K562 (cell line): Measurements from ENCODE around the gene ULBP2. TPM values are rescaled to one million over a fixed set of nuclear protein-coding genes. Genes with fewer than 3 reads are reported as not detected.

Experiments used
- CBFB ChIP-seq: sonication (generic); formaldehyde crosslinking; IDR thresholded peaks from 2 replicates; pipeline ENCODE4 v1.4.0; 2020; ENCODE audit warnings: mild to moderate bottlenecking, missing genetic modification reagents
- FOXM1 ChIP-seq, 2 experiments: fragments of 450-650 bp in 1 of 2; sonication (generic) in 1 of 2; formaldehyde crosslinking in 1 of 2; IDR thresholded peaks; 2 replicates each; pipeline versions ENCODE4 v1.6.1 to v1.9.0; 2017 to 2022; ENCODE audit warnings: low read depth in 2 of 2, mild to moderate bottlenecking in 2 of 2, missing genetic modification reagents in 1 of 2, moderate library complexity in 1 of 2
- HNRNPUL1 ChIP-seq: fragments of 200-400 bp; formaldehyde crosslinking; IDR thresholded peaks from 2 replicates; pipeline ENCODE4 v1.6.1; 2017; ENCODE audit warnings: low read length
- NR2C1 ChIP-seq, 2 experiments: fragments of 450-650 bp; IDR thresholded peaks; 2 replicates each; pipeline ENCODE4 v1.6.1; 2017; ENCODE audit warnings: mild to moderate bottlenecking in 2 of 2, antibody characterized with exemption in 1 of 2, inconsistent platforms in 1 of 2, missing compliant biosample characterization in 1 of 2, missing genetic modification characterization in 1 of 2
- SMAD1 ChIP-seq: fragments of 150-350 bp; IDR thresholded peaks from 2 replicates; pipeline ENCODE4 v1.6.1; 2014; ENCODE audit warnings: low read length, low read depth; ENCODE audit not compliant: partially characterized antibody
- SP2 ChIP-seq: IDR thresholded peaks from 2 replicates; pipeline ENCODE4 v1.6.1; 2011; ENCODE audit warnings: mild to moderate bottlenecking, low read depth, low read length, moderate library complexity; ENCODE audit not compliant: poor library complexity, severe bottlenecking; ENCODE audit errors: extremely low read depth
- TAF9B ChIP-seq: fragments of 450-650 bp; IDR thresholded peaks from 2 replicates; pipeline ENCODE4 v1.6.1; 2018; ENCODE audit warnings: mild to moderate bottlenecking; ENCODE audit not compliant: partially characterized antibody
- TFAM ChIP-seq: fragments of 250-450 bp; sonication (Bioruptor Pico); conservative IDR thresholded peaks from 2 replicates; pipeline ENCODE4 v1.5.0; 2021; ENCODE audit warnings: mild to moderate bottlenecking, moderate library complexity
- ZNF232 ChIP-seq: sonication (generic); formaldehyde crosslinking; IDR thresholded peaks from 2 replicates; pipeline ENCODE4 v1.8.0; 2022; ENCODE audit warnings: mild to moderate bottlenecking, missing genetic modification reagents
- ZNF444 ChIP-seq: fragments of 250-450 bp; sonication (Bioruptor Pico); IDR thresholded peaks from 2 replicates; pipeline ENCODE4 v1.4.0; 2020; ENCODE audit warnings: mild to moderate bottlenecking, moderate library complexity
- ZNF707 ChIP-seq: fragments of 250-450 bp; sonication (Bioruptor Pico); conservative IDR thresholded peaks from 2 replicates; pipeline ENCODE4 v1.8.0; 2022; ENCODE audit warnings: inconsistent platforms, mild to moderate bottlenecking, moderate library complexity
- polyA plus RNA-seq, 8 experiments: library from polyadenylated mRNA; depleted of rRNA in 4 of 8; stranded (reverse) in 5 of 8; unstranded in 3 of 8; fragments of >200 nt; fragmentation: Nextera tagmentation in 2 of 8; fragmentation: Illumina TruSeq in 1 of 8; extraction: Ambion mirVana in 2 of 8; extraction: Trizol in 1 of 8; gene quantifications; 2 replicates each; pipeline versions ENCODE4 v1.2.1 to v1.2.3, GENCODE V29; 2011 to 2014; ENCODE audit warnings: inconsistent platforms in 1 of 8, missing spikeins in 1 of 8
- total RNA-seq, 7 experiments: library from RNA; depleted of rRNA in 6 of 7; stranded (reverse); fragments of >200 nt in 6 of 7; fragmentation: Illumina TruSeq in 2 of 7; extraction: Trizol in 2 of 7; gene quantifications; 2 replicates each; pipeline versions ENCODE4 v1.2.1 to v1.2.3, GENCODE V29; 2011 to 2021; ENCODE audit warnings: low replicate concordance in 1 of 7
- TF ChIP-seq, protein P1 (sequence below), 2 experiments: IDR thresholded peaks; 2 replicates each; pipeline ENCODE4 v1.6.1; 2011; ENCODE audit warnings: borderline replicate concordance in 1 of 2, control low read depth in 1 of 2, low read depth in 1 of 2, low read length in 1 of 2, mild to moderate bottlenecking in 1 of 2, mixed read lengths in 1 of 2, moderate library complexity in 1 of 2; ENCODE audit not compliant: insufficient read depth in 1 of 2, insufficient read length in 1 of 2, poor library complexity in 1 of 2, severe bottlenecking in 1 of 2; ENCODE audit errors: extremely low read depth in 1 of 2
- TF ChIP-seq, protein P2 (sequence below): fragments of 450-650 bp; formaldehyde crosslinking; IDR thresholded peaks from 2 replicates; pipeline ENCODE4 v1.4.0; 2022; ENCODE audit warnings: mild to moderate bottlenecking, moderate library complexity
- TF ChIP-seq, protein P3 (sequence below), 2 experiments: fragments of 450-650 bp in 1 of 2; sonication (generic) in 1 of 2; formaldehyde crosslinking in 1 of 2; IDR thresholded peaks; 2 replicates each; pipeline versions ENCODE4 v1.7.1 to v1.9.0; 2016 to 2022; ENCODE audit warnings: inconsistent platforms in 1 of 2, mild to moderate bottlenecking in 1 of 2, missing genetic modification reagents in 1 of 2

ULBP2 gene
- total and polyA plus RNA-seq, 9 of the 15 experiments (the other 6 are each of a cell fraction or from before 2014, with no cell fraction given) = 0.50 to 5.3 (median 1.2) TPM

DNA sequence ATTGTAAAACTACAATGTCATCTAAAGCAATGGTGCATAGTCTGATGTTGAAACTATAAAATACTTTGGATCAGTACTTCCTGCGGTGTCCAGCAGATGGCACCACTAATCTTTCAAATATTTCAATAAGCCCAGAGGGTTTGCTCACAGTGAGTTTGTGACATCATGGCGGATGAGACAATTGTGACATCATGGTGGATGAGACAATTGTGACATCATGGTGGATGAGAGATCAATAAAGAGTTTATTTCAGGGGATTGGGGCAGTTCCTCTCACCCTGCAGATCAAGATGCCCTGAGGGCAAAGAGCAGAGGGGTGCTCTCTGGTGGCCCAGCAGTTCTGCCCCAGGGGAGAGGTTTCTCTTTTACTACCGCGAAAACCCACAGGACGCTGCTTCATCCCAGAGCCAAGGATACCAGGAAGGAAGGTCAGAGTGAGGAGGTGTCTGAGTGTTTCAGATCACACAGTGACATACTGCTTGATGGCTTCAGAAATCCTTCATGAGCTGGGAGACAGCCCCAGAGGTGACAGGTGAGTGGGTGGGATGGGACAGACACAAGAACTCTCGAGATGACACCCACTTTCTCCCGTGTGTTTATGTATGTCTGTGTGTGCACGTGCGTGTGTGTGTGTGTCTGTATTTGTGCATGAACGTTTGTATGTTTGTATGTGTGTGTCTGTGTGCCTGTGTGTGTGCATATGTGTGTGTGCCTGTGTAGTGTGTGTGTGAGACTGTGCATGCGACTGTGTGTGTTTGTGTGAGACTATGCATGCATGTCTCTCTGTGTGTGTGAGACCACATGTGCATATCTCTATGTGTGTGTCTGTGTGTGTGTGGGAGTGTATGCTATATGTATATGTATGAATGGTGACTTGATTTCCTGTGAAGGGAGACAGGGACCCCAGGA is 7.3 kb upstream of the ULBP2 start (continued):
- TF ChIP-seq NR2C1 (IDR thresholded peaks at IDR 0.05) (no peak), NR2C1 (tag; IDR thresholded peaks at IDR 0.05) (no peak), TAF9B (no peak), CBFB (CRISPR knock-in tag) (no peak), SMAD1 (no peak), FOXM1 (IDR thresholded peaks at IDR 0.05; ENCODE audit: low read depth) (no peak), FOXM1 (CRISPR knock-in tag; IDR thresholded peaks at IDR 0.05; ENCODE audit: low read depth) (no peak), TFAM (no peak), HNRNPUL1 (no peak), ZNF444 (CRISPR knock-in tag) (no peak), ZNF707 (CRISPR knock-in tag) (no peak), ZNF232 (CRISPR knock-in tag) (no peak), SP2 (no peak)
- TF ChIP-seq, protein P1, sequence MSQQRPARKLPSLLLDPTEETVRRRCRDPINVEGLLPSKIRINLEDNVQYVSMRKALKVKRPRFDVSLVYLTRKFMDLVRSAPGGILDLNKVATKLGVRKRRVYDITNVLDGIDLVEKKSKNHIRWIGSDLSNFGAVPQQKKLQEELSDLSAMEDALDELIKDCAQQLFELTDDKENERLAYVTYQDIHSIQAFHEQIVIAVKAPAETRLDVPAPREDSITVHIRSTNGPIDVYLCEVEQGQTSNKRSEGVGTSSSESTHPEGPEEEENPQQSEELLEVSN (IDR thresholded peaks at IDR 0.05; ENCODE audit: borderline replicate concordance in 1 of 2, extremely low read depth in 1 of 2, insufficient read depth in 1 of 2, insufficient read length in 1 of 2, low read depth in 1 of 2, low read length in 1 of 2, poor library complexity in 1 of 2, severe bottlenecking in 1 of 2) = no peak
- TF ChIP-seq, protein P2, sequence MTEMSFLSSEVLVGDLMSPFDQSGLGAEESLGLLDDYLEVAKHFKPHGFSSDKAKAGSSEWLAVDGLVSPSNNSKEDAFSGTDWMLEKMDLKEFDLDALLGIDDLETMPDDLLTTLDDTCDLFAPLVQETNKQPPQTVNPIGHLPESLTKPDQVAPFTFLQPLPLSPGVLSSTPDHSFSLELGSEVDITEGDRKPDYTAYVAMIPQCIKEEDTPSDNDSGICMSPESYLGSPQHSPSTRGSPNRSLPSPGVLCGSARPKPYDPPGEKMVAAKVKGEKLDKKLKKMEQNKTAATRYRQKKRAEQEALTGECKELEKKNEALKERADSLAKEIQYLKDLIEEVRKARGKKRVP (CRISPR knock-in tag) = no peak
- TF ChIP-seq, protein P3, sequence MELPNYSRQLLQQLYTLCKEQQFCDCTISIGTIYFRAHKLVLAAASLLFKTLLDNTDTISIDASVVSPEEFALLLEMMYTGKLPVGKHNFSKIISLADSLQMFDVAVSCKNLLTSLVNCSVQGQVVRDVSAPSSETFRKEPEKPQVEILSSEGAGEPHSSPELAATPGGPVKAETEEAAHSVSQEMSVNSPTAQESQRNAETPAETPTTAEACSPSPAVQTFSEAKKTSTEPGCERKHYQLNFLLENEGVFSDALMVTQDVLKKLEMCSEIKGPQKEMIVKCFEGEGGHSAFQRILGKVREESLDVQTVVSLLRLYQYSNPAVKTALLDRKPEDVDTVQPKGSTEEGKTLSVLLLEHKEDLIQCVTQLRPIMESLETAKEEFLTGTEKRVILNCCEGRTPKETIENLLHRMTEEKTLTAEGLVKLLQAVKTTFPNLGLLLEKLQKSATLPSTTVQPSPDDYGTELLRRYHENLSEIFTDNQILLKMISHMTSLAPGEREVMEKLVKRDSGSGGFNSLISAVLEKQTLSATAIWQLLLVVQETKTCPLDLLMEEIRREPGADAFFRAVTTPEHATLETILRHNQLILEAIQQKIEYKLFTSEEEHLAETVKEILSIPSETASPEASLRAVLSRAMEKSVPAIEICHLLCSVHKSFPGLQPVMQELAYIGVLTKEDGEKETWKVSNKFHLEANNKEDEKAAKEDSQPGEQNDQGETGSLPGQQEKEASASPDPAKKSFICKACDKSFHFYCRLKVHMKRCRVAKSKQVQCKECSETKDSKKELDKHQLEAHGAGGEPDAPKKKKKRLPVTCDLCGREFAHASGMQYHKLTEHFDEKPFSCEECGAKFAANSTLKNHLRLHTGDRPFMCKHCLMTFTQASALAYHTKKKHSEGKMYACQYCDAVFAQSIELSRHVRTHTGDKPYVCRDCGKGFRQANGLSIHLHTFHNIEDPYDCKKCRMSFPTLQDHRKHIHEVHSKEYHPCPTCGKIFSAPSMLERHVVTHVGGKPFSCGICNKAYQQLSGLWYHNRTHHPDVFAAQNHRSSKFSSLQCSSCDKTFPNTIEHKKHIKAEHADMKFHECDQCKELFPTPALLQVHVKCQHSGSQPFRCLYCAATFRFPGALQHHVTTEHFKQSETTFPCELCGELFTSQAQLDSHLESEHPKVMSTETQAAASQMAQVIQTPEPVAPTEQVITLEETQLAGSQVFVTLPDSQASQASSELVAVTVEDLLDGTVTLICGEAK (IDR thresholded peaks at IDR 0.05) = no peak
- TF ChIP-seq, protein P3 (CRISPR knock-in tag; IDR thresholded peaks at IDR 0.05) = no peak
